IPS-20b (cell line): Measurements from ENCODE around the gene BHLHE40.

Experiments used
- H3K27ac ChIP-seq: one replicate; pipeline ENCODE4 v1.5.1; 2013; ENCODE audit warnings: low read length
- H3K27me3 ChIP-seq: 2 replicates; pipeline ENCODE4 v1.6.1; 2013; ENCODE audit warnings: mild to moderate bottlenecking, low read length, inconsistent platforms; ENCODE audit not compliant: insufficient read depth
- H3K36me3 ChIP-seq: 2 replicates; pipeline ENCODE4 v1.6.1; 2013; ENCODE audit warnings: low read depth, mild to moderate bottlenecking, inconsistent platforms, low read length, moderate library complexity; ENCODE audit not compliant: insufficient read depth
- H3K4me1 ChIP-seq: 2 replicates; pipeline ENCODE4 v1.6.1; 2013; ENCODE audit warnings: mild to moderate bottlenecking, control low read depth, inconsistent platforms, low read length, moderate library complexity; ENCODE audit not compliant: insufficient read depth
- H3K4me3 ChIP-seq: 2 replicates; pipeline ENCODE4 v1.5.1; 2013; ENCODE audit warnings: mild to moderate bottlenecking, low read length, inconsistent platforms
- H3K9ac ChIP-seq: 2 replicates; pipeline ENCODE4 v1.6.1; 2013; ENCODE audit warnings: low read depth, mild to moderate bottlenecking, inconsistent platforms, low read length, moderate library complexity
- H3K9me3 ChIP-seq: 2 replicates; pipeline ENCODE4 v1.6.1; 2013; ENCODE audit warnings: mild to moderate bottlenecking, low read depth, low read length, inconsistent platforms; ENCODE audit not compliant: insufficient read depth

BHLHE40 gene

GRCh38 chr3:4995500-4996053 is 16.3 kb downstream of the BHLHE40 start:
- H3K9ac ChIP-seq = no peak overlapping the region
- no peak overlapping the region for H3K4me3 ChIP-seq
- no peak overlapping the region for H3K27ac ChIP-seq
- H3K36me3 ChIP-seq = no peaks in the 10 kb centered on the region
- H3K4me1 ChIP-seq = peaks cover 12% of the 10 kb centered on the region; the same call in 1 of the 2 replicates
- no peaks in the 10 kb centered on the region for H3K27me3 ChIP-seq
- no peaks in the 10 kb centered on the region for H3K9me3 ChIP-seq

- no peak overlapping the region for H3K27ac ChIP-seq
- no peak overlapping the region for H3K9ac ChIP-seq
- H3K4me1 ChIP-seq = peaks cover 12% of the 10 kb centered on the region; the same call in 1 of the 2 replicates
- no peaks in the 10 kb centered on the region for H3K9me3 ChIP-seq
- H3K4me3 ChIP-seq = no peak overlapping the region
- H3K27me3 ChIP-seq = no peaks in the 10 kb centered on the region
- no peaks in the 10 kb centered on the region for H3K36me3 ChIP-seq
These were observed 17.1 kb downstream of the BHLHE40 start for GRCh38 chr3:4996223-4996765.

DNA sequence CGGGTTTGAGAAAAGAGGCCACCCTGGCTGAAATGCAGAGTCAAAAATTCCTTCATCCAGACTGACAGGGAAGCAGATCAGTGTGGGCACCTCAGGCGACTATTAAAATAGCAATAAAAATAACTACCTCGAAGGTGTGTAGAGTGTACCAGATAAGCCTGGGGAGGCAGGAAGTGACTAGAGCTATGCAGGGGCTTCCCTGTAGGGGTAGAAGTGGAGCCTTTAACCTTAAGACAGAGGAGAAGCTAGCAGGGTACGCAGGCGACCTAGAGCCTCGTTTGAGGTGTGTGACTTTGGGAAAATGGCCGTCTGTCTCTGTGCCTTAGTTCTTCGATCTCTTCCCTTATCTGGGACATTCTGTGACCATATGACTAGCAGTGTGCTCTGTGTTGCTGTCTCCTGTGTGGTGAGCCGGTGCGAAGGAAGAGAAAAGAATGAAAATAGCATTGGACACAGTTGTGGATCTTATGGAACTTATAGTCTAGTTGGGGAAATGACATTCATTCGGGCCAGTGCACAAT is 17.6 kb downstream of the BHLHE40 start:
- Histone ChIP-seq H3K36me3 (no peaks in the 10 kb centered on the region), H3K4me1 (peaks cover 12% of the 10 kb centered on the region; the same call in 1 of the 2 replicates), H3K27ac (no peak overlapping the region), H3K9me3 (no peaks in the 10 kb centered on the region), H3K9ac (no peak overlapping the region), H3K27me3 (no peaks in the 10 kb centered on the region), H3K4me3 (no peak overlapping the region)

GRCh38 chr3:4997946-4998345 is 18.7 kb downstream of the BHLHE40 start:
- H3K36me3 ChIP-seq = no peaks in the 10 kb centered on the region
- H3K9ac ChIP-seq = no peak overlapping the region
- no peak overlapping the region for H3K4me3 ChIP-seq
- H3K9me3 ChIP-seq = no peaks in the 10 kb centered on the region
- no peaks in the 10 kb centered on the region for H3K27me3 ChIP-seq
- peaks cover 12% of the 10 kb centered on the region; the same call in 1 of the 2 replicates for H3K4me1 ChIP-seq
- H3K27ac ChIP-seq = no peak overlapping the region

DNA sequence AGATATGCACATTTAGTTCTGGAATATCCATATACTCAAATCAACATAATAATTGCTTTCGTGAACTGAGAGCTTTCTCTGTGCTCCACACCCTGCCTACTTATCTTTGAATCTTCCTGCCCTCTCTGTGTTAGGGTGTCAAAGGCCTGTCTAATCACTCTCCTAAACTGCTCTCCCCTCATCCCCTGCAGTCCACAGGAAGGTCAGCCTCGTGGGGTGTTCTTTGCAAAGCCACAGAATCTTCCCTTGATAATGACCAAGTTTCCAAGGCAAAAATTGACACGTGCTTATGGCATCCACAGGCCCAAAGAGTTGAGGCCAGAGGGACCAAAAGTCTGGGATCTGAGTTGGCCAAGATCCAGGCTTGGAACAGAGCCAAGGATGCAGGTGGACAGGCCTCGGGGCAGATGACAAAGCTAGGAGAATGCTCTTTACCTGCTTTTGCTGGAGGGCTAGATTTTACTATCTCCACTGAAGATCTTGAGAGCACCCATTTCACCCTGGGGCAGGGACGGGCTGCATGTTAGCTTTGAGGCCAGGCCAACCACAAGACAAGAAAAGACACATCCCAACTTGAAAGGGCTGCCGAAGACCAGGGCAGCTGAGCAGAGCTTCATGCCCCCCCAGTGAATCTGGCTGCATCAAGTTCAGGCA is 20.4 kb downstream of the BHLHE40 start:
- no peaks in the 10 kb centered on the region for H3K27me3 ChIP-seq
- H3K27ac ChIP-seq = no peak overlapping the region
- peaks cover 12% of the 10 kb centered on the region; the same call in 1 of the 2 replicates for H3K4me1 ChIP-seq
- H3K4me3 ChIP-seq = no peak overlapping the region
- no peaks in the 10 kb centered on the region for H3K36me3 ChIP-seq
- H3K9ac ChIP-seq = no peak overlapping the region
- H3K9me3 ChIP-seq = no peaks in the 10 kb centered on the region

DNA sequence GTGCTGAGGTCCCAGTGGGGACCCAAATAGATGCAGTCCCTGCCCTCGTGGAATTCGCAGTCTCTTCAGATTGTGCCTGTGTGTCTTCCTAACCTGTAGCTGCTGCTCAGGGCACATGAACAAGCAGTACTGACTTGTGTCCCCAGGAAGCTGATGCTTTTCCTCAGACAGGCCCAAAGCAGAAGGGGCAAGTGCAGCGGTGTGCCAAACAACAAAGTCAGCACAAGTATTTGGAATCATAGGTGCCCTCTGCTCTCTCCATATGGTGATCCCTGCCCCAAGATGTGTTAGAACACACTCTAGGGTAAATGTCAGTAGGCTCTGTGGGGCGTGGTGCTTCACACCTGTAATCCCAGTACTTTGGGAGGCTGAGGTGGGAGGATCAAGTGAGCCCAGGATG is 21.9 kb downstream of the BHLHE40 start:
- H3K27ac ChIP-seq = no peak overlapping the region
- no peaks in the 10 kb centered on the region for H3K27me3 ChIP-seq
- no peak overlapping the region for H3K9ac ChIP-seq
- no peaks in the 10 kb centered on the region for H3K9me3 ChIP-seq
- H3K4me3 ChIP-seq = no peak overlapping the region
- peaks cover 12% of the 10 kb centered on the region; the same call in 1 of the 2 replicates for H3K4me1 ChIP-seq
- no peaks in the 10 kb centered on the region for H3K36me3 ChIP-seq

DNA sequence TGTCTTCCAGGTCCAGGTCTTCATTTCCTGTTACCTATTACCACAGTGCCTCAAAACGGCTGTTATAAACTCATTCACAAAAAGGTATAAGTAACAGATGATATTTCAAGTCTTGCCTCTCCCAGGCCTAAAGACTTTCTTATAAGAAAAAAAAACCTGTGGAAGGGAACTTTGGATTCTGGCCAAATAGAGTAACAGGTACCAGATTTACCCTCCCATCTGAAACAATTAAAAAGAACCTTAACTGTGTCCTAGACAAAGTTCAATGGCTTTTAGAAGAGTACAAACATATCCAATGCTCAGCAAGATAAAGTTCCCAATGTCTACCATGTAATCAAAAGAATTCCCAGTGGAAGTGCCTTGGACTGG is 22.6 kb downstream of the BHLHE40 start:
- Histone ChIP-seq H3K36me3 (no peaks in the 10 kb centered on the region), H3K4me1 (peaks cover 10% of the 10 kb centered on the region; the same call in 1 of the 2 replicates), H3K27me3 (no peaks in the 10 kb centered on the region), H3K27ac (no peak overlapping the region), H3K9me3 (no peaks in the 10 kb centered on the region), H3K4me3 (no peak overlapping the region), H3K9ac (no peak overlapping the region)

DNA sequence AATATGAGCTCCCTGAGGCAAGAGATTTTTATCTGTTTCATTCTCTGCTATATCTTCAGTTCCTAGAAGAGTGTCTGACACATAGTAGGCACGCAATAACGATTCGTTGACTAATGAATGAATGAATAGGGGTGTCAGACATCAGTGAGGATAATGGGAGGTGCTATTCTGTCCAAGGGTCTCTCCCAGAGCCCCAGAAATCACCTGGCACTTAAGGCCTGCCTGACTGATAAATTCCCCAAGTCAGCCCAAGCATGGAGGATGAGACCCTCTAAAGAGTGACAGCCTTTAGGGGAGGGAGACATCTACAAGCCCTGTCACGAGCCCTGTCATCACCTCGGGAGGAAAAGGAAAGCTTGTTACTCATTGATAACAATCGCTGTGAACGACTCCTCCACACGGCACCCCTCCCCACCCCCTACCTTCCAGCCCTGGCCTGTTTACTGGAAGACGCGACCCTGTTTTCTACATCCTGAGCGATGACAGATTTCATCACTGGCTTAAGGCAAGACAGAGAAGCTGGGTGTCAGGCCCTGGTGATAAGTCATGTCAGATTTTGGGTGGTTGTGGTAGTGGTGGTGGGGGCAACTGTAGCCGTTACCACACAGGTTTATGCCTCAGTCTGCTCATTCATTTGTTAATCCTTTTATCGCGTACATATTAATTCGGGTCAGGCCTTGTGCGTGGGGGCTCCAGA is 23.1 kb downstream of the BHLHE40 start:
- Histone ChIP-seq H3K27ac (no peak overlapping the region), H3K4me1 (peaks cover 7% of the 10 kb centered on the region; the same call in 1 of the 2 replicates), H3K4me3 (no peak overlapping the region), H3K36me3 (no peaks in the 10 kb centered on the region), H3K9me3 (no peaks in the 10 kb centered on the region), H3K27me3 (no peaks in the 10 kb centered on the region), H3K9ac (no peak overlapping the region)

- no peak overlapping the region for H3K4me3 ChIP-seq
- no peak overlapping the region for H3K9ac ChIP-seq
- H3K27me3 ChIP-seq = no peaks in the 10 kb centered on the region
- H3K9me3 ChIP-seq = no peaks in the 10 kb centered on the region
- H3K36me3 ChIP-seq = no peaks in the 10 kb centered on the region
- no peak overlapping the region for H3K27ac ChIP-seq
- H3K4me1 ChIP-seq = peaks cover 7% of the 10 kb centered on the region; the same call in 1 of the 2 replicates
These were observed 23.6 kb downstream of the BHLHE40 start for GRCh38 chr3:5002871-5003247.

DNA sequence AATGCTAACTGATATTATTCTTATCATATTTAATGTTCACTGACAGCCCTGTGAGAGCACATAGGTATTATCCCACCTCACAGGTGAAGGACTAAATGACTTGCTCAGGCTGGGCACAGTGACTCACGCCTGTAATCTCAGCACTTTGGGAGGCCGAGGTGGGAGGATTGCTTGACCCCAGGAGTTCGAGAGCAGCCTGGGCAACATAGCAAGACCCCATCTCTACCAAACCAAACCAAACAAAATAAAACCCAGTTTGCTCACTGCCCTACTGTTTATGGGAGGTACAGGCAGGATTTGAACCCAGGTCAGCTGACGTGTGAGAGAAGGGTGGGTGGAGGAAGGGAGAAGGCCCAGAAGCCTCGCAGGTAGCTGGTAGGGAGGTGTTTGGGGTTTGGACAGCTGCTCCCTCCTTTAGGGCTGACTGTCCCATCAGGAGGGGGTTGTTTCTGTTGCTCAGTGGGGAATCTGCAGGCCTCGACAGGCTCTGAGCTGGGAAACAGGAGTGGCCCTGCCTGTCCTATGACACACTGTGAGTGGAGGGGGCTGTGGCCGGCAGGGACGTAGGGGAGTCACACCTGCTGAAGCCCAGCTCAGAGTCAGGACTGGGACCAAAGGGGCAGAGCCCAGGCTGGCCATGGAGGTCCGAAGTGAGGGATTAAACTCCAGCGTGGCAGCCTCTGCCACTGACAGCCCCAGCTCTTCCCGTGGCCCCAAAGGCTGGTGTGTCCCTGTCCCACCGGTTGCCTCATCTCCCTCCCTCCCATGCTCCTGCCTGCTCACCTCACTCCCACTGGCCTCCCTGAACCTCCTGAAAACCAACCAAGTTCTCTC is 25.3 kb downstream of the BHLHE40 start:
- Histone ChIP-seq H3K36me3 (no peaks in the 10 kb centered on the region), H3K9me3 (no peaks in the 10 kb centered on the region), H3K27ac (no peak overlapping the region), H3K27me3 (no peaks in the 10 kb centered on the region), H3K9ac (no peak overlapping the region), H3K4me1 (peaks cover 4% of the 10 kb centered on the region; the same call in 1 of the 2 replicates), H3K4me3 (no peak overlapping the region)

GRCh38 chr3:5005367-5005766 is 26.1 kb downstream of the BHLHE40 start:
- no peaks in the 10 kb centered on the region for H3K27me3 ChIP-seq

More at GRCh38 chr3:5005367-5005766, 26.1 kb downstream of the BHLHE40 start:
- Histone ChIP-seq H3K4me1 (no peaks in the 10 kb centered on the region), H3K36me3 (no peaks in the 10 kb centered on the region), H3K27ac (no peak overlapping the region), H3K9me3 (no peaks in the 10 kb centered on the region), H3K4me3 (no peak overlapping the region), H3K9ac (no peak overlapping the region)
